ENCODE results near the gene RASL12.
A peak's percentile ranks its signal among the peaks of the same experiment; 100 is the strongest.
"Not testable (repeated sequence)": the region's sequence is repeated elsewhere in the genome, so short reads cannot be mapped to it uniquely, and the experiment has no call there.

RASL12 gene

DNA sequence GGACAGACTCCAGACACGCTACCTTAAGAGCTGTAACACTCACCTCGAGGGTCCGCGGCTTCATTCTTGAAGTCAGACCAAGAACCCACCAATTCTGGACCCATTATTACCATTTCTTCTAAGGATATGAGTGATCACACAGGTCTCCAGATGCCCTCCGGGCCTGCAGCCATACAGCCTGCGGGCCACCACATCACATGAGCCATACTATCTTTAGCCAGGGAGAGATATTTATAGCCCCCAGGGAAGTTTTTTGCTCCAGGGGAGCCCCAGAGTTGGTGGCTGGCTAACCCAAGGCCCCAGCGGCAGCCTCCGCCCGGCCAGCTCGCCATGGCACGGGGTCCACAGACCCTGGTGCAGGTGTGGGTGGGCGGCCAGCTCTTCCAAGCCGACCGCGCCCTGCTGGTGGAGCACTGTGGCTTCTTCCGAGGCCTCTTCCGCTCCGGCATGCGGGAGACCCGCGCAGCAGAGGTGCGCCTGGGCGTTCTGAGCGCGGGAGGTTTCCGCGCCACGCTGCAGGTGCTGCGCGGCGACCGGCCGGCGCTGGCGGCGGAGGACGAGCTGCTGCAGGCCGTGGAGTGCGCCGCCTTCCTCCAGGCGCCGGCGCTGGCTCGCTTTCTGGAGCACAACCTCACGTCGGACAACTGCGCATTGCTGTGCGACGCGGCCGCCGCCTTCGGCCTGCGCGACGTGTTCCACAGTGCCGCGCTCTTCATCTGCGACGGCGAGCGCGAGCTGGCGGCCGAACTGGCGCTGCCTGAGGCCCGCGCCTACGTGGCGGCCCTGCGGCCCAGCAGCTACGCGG is 8.9 kb upstream of the RASL12 start, which contains the start of gene KBTBD13:
KBTBD13 (plus strand) TSS at position 261 of the 805 bp plus-strand sequence; CDS start at position 331, 70 bp downstream.
- DNase-seq (ENCODE audit: low read depth): no peak
- TF ChIP-seq POLR2A (IDR thresholded peaks at IDR 0.05; ENCODE audit: extremely low read depth, insufficient read length) (no peak), MYC (IDR thresholded peaks at IDR 0.05; ENCODE audit: low read depth, low read length) (no peak)
- TF ChIP-seq, protein P1, sequence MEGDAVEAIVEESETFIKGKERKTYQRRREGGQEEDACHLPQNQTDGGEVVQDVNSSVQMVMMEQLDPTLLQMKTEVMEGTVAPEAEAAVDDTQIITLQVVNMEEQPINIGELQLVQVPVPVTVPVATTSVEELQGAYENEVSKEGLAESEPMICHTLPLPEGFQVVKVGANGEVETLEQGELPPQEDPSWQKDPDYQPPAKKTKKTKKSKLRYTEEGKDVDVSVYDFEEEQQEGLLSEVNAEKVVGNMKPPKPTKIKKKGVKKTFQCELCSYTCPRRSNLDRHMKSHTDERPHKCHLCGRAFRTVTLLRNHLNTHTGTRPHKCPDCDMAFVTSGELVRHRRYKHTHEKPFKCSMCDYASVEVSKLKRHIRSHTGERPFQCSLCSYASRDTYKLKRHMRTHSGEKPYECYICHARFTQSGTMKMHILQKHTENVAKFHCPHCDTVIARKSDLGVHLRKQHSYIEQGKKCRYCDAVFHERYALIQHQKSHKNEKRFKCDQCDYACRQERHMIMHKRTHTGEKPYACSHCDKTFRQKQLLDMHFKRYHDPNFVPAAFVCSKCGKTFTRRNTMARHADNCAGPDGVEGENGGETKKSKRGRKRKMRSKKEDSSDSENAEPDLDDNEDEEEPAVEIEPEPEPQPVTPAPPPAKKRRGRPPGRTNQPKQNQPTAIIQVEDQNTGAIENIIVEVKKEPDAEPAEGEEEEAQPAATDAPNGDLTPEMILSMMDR (IDR thresholded peaks at IDR 0.05; ENCODE audit: low read depth, low read length): no peak
- TF ChIP-seq, protein P2, sequence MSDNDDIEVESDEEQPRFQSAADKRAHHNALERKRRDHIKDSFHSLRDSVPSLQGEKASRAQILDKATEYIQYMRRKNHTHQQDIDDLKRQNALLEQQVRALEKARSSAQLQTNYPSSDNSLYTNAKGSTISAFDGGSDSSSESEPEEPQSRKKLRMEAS (IDR thresholded peaks at IDR 0.05; ENCODE audit: low read depth, low read length): no peak
- H3K4me3 ChIP-seq (ENCODE audit: low read depth, low read length): no peak within 1 kb of the TSS

DNA sequence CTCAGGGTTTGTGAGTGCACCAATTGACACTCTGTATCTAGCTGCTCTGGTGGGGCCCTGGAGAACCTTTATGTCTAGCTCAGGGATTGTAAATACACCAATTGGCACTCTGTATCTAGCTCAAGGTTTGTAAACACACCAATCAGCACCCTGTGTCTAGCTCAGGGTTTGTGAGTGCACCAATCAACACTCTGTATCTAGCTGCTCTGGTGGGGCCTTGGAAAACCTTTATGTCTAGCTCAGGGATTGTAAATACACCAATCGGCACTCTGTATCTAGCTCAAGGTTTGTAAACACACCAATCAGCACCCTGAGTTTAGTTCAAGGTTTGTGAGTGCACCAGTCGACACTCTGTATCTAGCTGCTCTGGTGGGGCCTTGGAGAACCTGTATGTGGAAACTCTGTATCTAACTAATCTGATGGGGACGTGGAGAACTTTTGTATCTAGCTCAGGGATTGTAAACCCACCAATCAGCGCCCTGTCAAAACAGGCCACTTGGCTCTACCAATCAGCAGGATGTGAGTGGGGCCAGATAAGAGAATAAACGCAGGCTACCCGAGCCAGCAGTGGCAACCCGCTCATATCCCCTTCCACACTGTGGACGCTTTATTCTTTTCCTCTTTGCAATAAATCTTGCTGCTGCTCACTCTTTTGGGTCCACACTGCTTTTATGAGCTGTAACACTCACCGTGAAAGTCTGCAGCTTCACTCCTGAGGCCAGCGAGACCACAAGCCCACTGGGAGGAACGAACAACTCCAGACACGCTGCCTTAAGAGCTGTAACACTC is 8.0 kb upstream of the RASL12 start:
- DNase-seq (ENCODE audit: low read depth); H3K4me3 ChIP-seq (ENCODE audit: low read depth, low read length): not testable (repeated sequence)

DNA sequence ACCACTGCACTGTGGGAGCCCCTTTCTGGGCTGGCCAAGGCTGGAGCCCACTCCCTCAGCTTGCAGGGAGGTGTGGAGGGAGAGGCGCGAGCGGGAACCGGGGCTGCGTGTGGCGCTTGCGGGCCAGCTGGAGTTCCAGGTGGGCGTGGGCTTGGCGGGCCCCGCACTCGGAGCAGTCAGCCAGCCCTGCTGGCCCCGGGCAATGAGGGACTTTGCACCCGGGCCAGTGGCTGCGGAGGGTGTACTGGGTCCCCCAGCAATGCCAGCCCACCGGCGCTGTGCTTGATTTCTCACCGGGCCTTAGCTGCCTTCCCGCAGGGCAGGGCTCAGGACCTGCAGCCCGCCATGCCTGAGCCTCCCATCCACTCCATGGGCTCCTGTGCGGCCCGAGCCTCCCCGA is 7.2 kb upstream of the RASL12 start:
- not testable (repeated sequence) for H3K4me3 ChIP-seq (ENCODE audit: low read depth, low read length); DNase-seq (ENCODE audit: low read depth)

DNA sequence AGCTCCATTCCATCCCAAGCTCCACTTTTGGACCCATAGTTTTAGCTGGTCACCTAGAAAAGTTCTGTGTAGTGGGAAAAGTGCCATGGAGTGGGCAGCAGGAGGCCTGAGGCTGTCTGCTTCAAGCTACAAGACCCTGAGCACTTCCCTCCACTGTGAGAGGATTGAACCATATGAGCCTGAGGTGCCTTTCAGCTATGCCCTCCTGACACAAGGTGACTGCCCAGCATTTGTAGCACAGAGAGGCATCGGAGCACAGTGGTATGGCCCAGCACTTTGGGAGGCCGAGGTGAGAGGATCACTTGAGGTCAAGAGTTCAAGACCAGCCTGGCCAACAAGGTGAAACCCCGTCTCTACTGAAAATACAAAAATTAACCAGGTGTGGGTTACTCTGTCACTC is 4.8 kb upstream of the RASL12 start:
- H3K4me3 ChIP-seq (ENCODE audit: low read depth, low read length): no peak overlapping the region
- DNase-seq (ENCODE audit: low read depth): no peak
- TF ChIP-seq MYC (IDR thresholded peaks at IDR 0.05; ENCODE audit: low read depth, low read length) (no peak), POLR2A (IDR thresholded peaks at IDR 0.05; ENCODE audit: extremely low read depth, insufficient read length) (no peak)
- TF ChIP-seq, protein P2 (IDR thresholded peaks at IDR 0.05; ENCODE audit: low read depth, low read length): no peak
- TF ChIP-seq, protein P1 (IDR thresholded peaks at IDR 0.05; ENCODE audit: low read depth, low read length): no peak

DNA sequence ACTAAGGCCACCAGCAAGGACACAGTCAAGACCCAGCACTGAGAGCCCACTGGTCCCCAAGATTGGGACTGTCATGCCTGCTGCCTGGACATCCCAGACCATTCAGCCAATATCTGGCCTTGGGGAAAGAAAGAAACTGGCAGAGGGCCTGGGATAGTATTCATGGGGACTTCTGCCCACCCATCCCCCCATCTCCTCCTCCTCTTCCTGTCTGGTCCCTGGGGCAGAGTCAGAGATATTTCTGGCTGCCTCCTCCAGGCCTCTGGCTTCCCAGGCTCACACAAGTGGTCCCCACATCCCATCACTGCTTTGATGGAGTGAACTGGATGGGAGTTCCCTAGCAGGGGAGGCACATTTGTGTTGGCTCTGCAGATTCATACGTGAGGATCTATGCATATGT is 4.2 kb upstream of the RASL12 start:
- peak; percentile 32 for DNase-seq (ENCODE audit: low read depth)
- TF ChIP-seq, protein P2 (IDR thresholded peaks at IDR 0.05; ENCODE audit: low read depth, low read length): no peak
- no peak for TF ChIP-seq POLR2A (IDR thresholded peaks at IDR 0.05; ENCODE audit: extremely low read depth, insufficient read length)
- TF ChIP-seq, protein P1 (IDR thresholded peaks at IDR 0.05; ENCODE audit: low read depth, low read length): no peak
- TF ChIP-seq MYC (IDR thresholded peaks at IDR 0.05; ENCODE audit: low read depth, low read length): no peak
- no peak overlapping the region for H3K4me3 ChIP-seq (ENCODE audit: low read depth, low read length)

DNA sequence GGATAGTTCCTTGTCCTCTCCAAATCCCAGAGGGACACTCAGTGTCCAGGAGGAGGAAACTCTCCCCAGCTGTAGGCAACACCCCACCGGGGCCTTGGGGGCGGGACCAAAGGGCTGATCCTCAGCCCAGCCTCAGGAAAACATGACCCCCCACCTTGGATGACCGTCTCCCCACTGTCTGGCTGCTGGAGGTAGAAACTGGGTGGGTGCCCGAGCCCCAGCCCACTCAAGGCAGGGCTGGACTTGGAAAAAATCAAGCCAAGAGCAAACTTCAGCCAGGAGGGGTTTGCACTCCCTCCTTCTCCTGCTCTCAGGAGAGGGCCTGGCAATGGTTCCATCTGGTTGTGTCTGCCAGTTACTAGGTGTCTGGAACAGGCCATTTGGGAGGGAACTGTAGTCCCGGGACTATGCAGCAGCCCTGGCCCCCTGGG is 3.6 kb upstream of the RASL12 start:
- H3K4me3 ChIP-seq (ENCODE audit: low read depth, low read length): no peak overlapping the region
- DNase-seq (ENCODE audit: low read depth): no peak
- TF ChIP-seq, protein P2 (IDR thresholded peaks at IDR 0.05; ENCODE audit: low read depth, low read length): no peak
- TF ChIP-seq POLR2A (IDR thresholded peaks at IDR 0.05; ENCODE audit: extremely low read depth, insufficient read length): no peak
- TF ChIP-seq MYC (IDR thresholded peaks at IDR 0.05; ENCODE audit: low read depth, low read length): no peak
- TF ChIP-seq, protein P1 (IDR thresholded peaks at IDR 0.05; ENCODE audit: low read depth, low read length): no peak

All from NB4 (cell line).